H1 (cell line): ENCODE results near the gene CCDC136.

Experiments used
- CHD2 ChIP-seq: IDR thresholded peaks from 2 replicates; pipeline ENCODE4 v1.6.1; 2012; ENCODE audit warnings: low read length, improper control_type of control experiment
- CTCF ChIP-seq, 3 experiments: IDR thresholded peaks; 1 replicate in 2 of 3; 2 replicates in 1 of 3; pipeline versions ENCODE4 v1.5.1 to v1.6.1; 2011; ENCODE audit warnings: low read length in 3 of 3, mild to moderate bottlenecking in 3 of 3, inconsistent platforms in 2 of 3, low read depth in 1 of 3, moderate library complexity in 1 of 3; ENCODE audit not compliant: insufficient read depth in 1 of 3; ENCODE audit errors: control extremely low read depth in 1 of 3
- EGR1 ChIP-seq: IDR thresholded peaks from 2 replicates; pipeline ENCODE4 v1.6.1; 2011; ENCODE audit warnings: low read depth, low read length, borderline replicate concordance
- JUND ChIP-seq: IDR thresholded peaks from 2 replicates; pipeline ENCODE4 v1.6.1; 2011; ENCODE audit warnings: mild to moderate bottlenecking, improper control_type of control experiment, low read length
- MAX ChIP-seq: IDR thresholded peaks from 2 replicates; pipeline ENCODE4 v1.6.1; 2012; ENCODE audit warnings: inconsistent platforms
- POLR2A ChIP-seq, 2 experiments: IDR thresholded peaks; 1 replicate in 1 of 2; 2 replicates in 1 of 2; pipeline ENCODE4 v1.6.1; 2011; ENCODE audit warnings: low read depth in 2 of 2, low read length in 2 of 2, mild to moderate bottlenecking in 2 of 2; ENCODE audit errors: control extremely low read depth in 1 of 2
- POLR2AphosphoS5 ChIP-seq: IDR thresholded peaks from 2 replicates; pipeline ENCODE4 v1.6.1; 2011; ENCODE audit warnings: low read depth, low read length
- RAD21 ChIP-seq, 2 experiments: IDR thresholded peaks in 1 of 2; conservative IDR thresholded peaks in 1 of 2; 2 replicates each; pipeline ENCODE4 v1.6.1; 2011; ENCODE audit warnings: low read depth in 2 of 2, low read length in 2 of 2, improper control_type of control experiment in 1 of 2, inconsistent platforms in 1 of 2, mild to moderate bottlenecking in 1 of 2, moderate library complexity in 1 of 2
- RNF2 ChIP-seq: fragments of 200-900, 300-1000 bp; sonication (generic); IDR thresholded peaks from 2 replicates; pipeline ENCODE4 v1.7.1; 2016; ENCODE audit warnings: borderline replicate concordance, low read depth, mild to moderate bottlenecking, antibody characterized with exemption, low read length; ENCODE audit not compliant: poor library complexity, severe bottlenecking; ENCODE audit errors: missing control alignments
- SIN3A ChIP-seq, 2 experiments: IDR thresholded peaks in 1 of 2; conservative IDR thresholded peaks in 1 of 2; 2 replicates each; pipeline ENCODE4 v1.6.1; 2011 to 2012; ENCODE audit warnings: low read length in 2 of 2, improper control_type of control experiment in 1 of 2, low read depth in 1 of 2, mild to moderate bottlenecking in 1 of 2
- SUZ12 ChIP-seq: fragments of 200-600 bp; sonication (generic); IDR thresholded peaks from 2 replicates; pipeline ENCODE4 v1.6.1; 2012; ENCODE audit warnings: mild to moderate bottlenecking, inconsistent platforms, low read length, moderate library complexity, mixed read lengths
- YY1 ChIP-seq: IDR thresholded peaks from 2 replicates; pipeline ENCODE4 v1.6.1; 2011; ENCODE audit warnings: low read depth, mild to moderate bottlenecking, low read length

- TF ChIP-seq CTCF (IDR thresholded peaks at IDR 0.05; ENCODE audit: control extremely low read depth in 1 of 3, insufficient read depth in 1 of 3, low read depth in 1 of 3, low read length in 3 of 3) (no peak), EGR1 (no peak), RAD21 (IDR thresholded peaks at IDR 0.05 in 1 of 2, conservative IDR thresholded peaks at IDR 0.05 in 1 of 2; ENCODE audit: low read depth in 2 of 2, low read length in 2 of 2) (no peak), RNF2 (no peak), CHD2 (no peak), MAX (no peak), POLR2AphosphoS5 (no peak), JUND (no peak), POLR2A (IDR thresholded peaks at IDR 0.05; ENCODE audit: control extremely low read depth in 1 of 2, low read depth in 2 of 2, low read length in 2 of 2) (no peak), SIN3A (conservative IDR thresholded peaks at IDR 0.05 in 1 of 2, IDR thresholded peaks at IDR 0.05 in 1 of 2; ENCODE audit: low read depth in 1 of 2, low read length in 2 of 2) (no peak), SUZ12 (no peak), YY1 (no peak)
These were observed 12.8 kb upstream of the CCDC136 start for GRCh38 chr7:128778946-128779345.
